ENCODE data around the gene WDR18.

WDR18 gene

GRCh38 chr19:1037621-1038064 lies 53.5 kb downstream of the WDR18 start:
- Histone ChIP-seq H3K4me3 (ENCODE audit: low read depth in 1 of 2, low read length in 1 of 2) (peak overlapping the region; percentile 82 to 98), H3K27me3 (no peaks in the 10 kb centered on the region), H3K27ac (peak overlapping the region; percentile 100), H3K4me1 (ENCODE audit: control insufficient read depth in 1 of 2, insufficient read depth in 1 of 2, low read depth in 1 of 2, low read length in 1 of 2) (peaks cover 63 to 66% of the 10 kb centered on the region in 2 experiments), H3K9me3 (no peaks in the 10 kb centered on the region), H3K36me3 (peaks cover 65% of the 10 kb centered on the region)
- TF ChIP-seq CTCF (IDR thresholded peaks at IDR 0.05), result no peak

DNA sequence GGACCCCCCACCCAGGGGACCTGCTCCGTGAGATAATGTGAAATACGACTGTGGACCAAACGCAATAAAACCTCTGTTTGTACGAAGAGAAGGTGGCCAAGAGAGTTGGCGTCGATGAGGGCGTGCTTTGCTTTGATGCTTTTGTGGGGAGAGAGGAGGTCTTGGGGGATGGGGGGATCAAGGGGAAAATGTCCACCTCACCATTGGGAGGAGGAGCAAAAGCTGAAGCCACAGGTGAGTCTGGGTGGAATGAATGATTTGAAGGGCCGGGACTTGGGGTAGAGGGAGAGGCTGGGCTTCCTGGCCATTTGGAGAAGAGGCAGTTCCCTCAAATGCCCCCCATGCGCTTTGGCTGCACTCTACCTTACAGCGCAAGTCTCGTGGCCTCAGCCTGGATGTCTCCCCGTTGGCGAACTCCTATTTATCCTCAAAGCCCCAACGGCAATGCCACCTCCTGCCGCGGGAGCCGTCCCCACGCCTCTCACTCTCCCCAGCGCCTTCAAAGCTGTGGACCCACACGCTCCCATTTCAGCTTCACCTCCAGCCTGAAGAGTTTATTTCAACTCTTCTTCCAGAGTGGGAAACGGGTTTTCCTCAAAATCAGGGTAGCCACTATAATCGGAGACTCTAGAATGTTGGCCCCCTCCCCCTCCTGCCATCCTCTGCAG lies 55.0 kb downstream of the WDR18 start:
- Histone ChIP-seq H3K4me3 (ENCODE audit: low read depth in 1 of 2, low read length in 1 of 2) (peak overlapping the region; percentile 82 to 98), H3K9me3 (no peaks in the 10 kb centered on the region), H3K27ac (peak overlapping the region; percentile 100), H3K27me3 (no peaks in the 10 kb centered on the region), H3K36me3 (peaks cover 70% of the 10 kb centered on the region), H3K4me1 (ENCODE audit: control insufficient read depth in 1 of 2, insufficient read depth in 1 of 2, low read depth in 1 of 2, low read length in 1 of 2) (peaks cover 59 to 66% of the 10 kb centered on the region in 2 experiments)
- no peak for TF ChIP-seq CTCF (IDR thresholded peaks at IDR 0.05)

DNA sequence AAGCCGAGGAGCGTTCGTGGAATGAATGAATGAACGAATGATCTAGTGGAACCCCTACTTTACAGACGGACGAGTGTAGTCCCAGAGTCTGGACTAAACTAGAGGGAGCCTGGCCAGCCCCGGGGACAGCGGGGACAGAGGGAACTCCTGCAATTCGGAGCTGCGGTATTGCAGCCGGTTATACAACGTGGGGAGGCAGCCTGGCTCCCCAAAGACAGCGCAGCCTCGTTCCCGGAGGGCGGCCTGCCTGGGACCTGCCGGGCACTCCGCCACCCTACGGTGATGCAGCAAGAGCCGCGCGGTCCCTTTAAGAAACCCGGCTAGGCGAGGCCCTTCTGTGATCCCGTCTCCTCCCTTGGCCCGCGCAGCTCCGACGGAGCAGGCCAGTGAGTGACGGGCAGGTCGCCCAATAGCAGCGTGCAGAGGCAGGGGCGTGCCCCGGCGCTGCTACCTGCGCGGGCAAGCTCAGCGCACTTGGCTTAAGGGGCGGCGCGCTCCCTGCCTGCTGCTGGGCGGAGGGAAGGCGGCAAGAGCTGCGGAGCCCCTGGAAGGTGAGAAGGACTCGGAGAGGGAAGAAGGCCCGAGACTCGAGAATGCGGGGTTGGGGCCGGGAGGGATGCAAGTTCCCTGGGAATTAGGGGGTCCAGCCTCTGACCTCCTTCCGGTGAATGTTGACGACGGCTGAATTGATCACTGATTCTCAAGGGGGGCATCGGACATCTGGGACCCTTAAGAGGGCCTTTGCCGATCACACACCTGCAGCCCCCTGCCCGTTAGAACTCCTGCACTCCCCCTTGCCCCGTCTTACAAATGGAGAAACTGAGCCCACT lies 55.7 kb downstream of the WDR18 start, which contains the start of gene ABCA7:
ABCA7 (plus strand) TSS at position 462 of the 830 bp plus-strand sequence. CDS start 1,255 bp downstream, outside the sequence.
- peak within 1 kb of the TSS; percentile 82 to 98 for H3K4me3 ChIP-seq (ENCODE audit: low read depth in 1 of 2, low read length in 1 of 2)
- TF ChIP-seq CTCF (IDR thresholded peaks at IDR 0.05), result peak; percentile 42
- peak within 1 kb of the TSS; percentile 100 for H3K27ac ChIP-seq
- H3K4me1 ChIP-seq (ENCODE audit: control insufficient read depth in 1 of 2, insufficient read depth in 1 of 2, low read depth in 1 of 2, low read length in 1 of 2), result peaks cover 59 to 66% of the 10 kb centered on the region in 2 experiments
- peaks cover 78% of the 10 kb centered on the region for H3K36me3 ChIP-seq
- no peaks in the 10 kb centered on the region for H3K27me3 ChIP-seq
- no peaks in the 10 kb centered on the region for H3K9me3 ChIP-seq

DNA sequence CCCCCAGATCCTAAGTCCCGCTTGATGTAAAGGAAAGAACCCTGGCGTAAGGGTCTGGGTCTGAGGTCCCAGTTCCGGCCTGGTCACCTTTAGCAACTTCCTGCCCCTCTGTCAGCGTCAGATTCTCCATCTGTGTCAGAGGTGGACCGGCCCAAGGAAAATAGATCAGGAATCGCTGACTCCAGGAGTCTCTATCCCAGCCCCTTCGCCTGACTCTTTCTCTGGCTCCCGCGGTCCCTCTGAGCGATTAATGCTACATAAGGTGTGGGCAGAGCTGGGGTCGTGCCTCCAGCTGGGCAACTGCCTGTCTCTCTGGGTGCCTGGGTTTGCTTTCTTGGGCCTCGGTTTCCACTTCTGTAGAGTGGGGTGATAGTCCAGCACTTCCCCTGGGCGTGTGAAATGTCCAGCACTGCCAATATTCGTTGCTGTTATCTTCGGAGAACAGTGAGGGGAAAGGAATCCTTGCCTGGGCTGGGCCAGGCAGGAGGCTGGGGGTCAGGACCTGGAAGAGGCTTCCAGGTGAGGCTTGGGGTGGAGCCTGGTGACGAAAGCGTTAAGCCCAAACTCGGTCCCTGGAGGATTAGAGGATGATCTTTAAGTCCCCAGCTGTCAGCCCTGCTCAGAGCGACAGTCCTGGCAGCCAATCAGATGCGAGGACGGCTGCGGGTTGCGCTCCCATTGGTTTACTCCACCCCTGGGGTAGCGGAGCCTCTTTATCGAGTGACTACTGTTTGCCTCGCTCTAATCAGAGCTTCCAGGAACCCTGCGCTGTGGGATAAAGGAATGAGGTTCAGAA lies 56.5 kb downstream of the WDR18 start:
- peak; percentile 25 for TF ChIP-seq CTCF (IDR thresholded peaks at IDR 0.05)
- Histone ChIP-seq H3K36me3 (peaks cover 78% of the 10 kb centered on the region), H3K27ac (peak overlapping the region; percentile 100), H3K4me3 (ENCODE audit: low read depth in 1 of 2, low read length in 1 of 2) (peak overlapping the region; percentile 82 to 98), H3K27me3 (no peaks in the 10 kb centered on the region), H3K9me3 (no peaks in the 10 kb centered on the region), H3K4me1 (ENCODE audit: control insufficient read depth in 1 of 2, insufficient read depth in 1 of 2, low read depth in 1 of 2, low read length in 1 of 2) (peaks cover 56 to 61% of the 10 kb centered on the region in 2 experiments)

- peak overlapping the region; percentile 100 for H3K27ac ChIP-seq
- H3K4me1 ChIP-seq (ENCODE audit: control insufficient read depth in 1 of 2, insufficient read depth in 1 of 2, low read depth in 1 of 2, low read length in 1 of 2), result peaks cover 49 to 54% of the 10 kb centered on the region in 2 experiments
Measured at GRCh38 chr19:1041272-1041834, 57.2 kb downstream of the WDR18 start.

More at GRCh38 chr19:1041272-1041834, 57.2 kb downstream of the WDR18 start:
- peaks cover 78% of the 10 kb centered on the region for H3K36me3 ChIP-seq
- no peak for TF ChIP-seq CTCF (IDR thresholded peaks at IDR 0.05)
- no peaks in the 10 kb centered on the region for H3K27me3 ChIP-seq
- H3K4me3 ChIP-seq (ENCODE audit: low read depth in 1 of 2, low read length in 1 of 2), result peak overlapping the region; percentile 82 to 98
- H3K9me3 ChIP-seq, result no peaks in the 10 kb centered on the region

All from neutrophil (primary cell).